ENCODE results near the gene BPIFB6. TPM values are rescaled to one million over a fixed set of nuclear protein-coding genes. Genes with fewer than 3 reads are reported as not detected.

Gene BPIFB6
- total and polyA plus RNA-seq, 2 donors (not counting 3 experiments of a cell fraction or from before 2014, with no cell fraction given), result not detected

DNA sequence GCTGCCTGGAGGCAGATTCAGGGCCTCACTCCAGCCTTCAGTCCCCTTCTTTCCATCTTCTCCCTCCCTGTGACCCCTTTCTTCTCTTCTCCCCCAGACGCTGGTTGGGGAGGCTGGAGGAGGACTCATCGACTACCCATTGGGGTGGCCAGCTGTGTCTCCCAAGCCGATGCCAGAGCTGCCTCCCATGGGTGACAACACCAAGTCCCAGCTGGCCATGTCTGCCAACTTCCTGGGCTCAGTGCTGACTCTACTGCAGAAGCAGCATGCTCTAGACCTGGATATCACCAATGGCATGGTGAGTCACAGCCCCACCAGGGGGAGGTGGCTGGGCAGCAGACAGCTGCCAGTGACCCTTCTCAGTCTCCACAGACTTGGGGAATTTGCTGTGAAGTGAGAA is 60.9 kb downstream of the BPIFB6 start:
- POLR2A ChIA-PET, result no interaction called here
- CTCF ChIA-PET, result no interaction called here
- Histone ChIP-seq H3K79me2 (ENCODE audit: control insufficient read depth, insufficient read depth, low read length) (no peaks in the 10 kb centered on the region), H3K9me3 (replicated peaks; ENCODE audit: control insufficient read depth, insufficient read depth, low read length) (no peaks in the 10 kb centered on the region), H3K9me1 (replicated peaks; ENCODE audit: control insufficient read depth, extremely low read depth, insufficient read depth, low read length) (no peaks in the 10 kb centered on the region), H3K27me3 (ENCODE audit: control insufficient read depth in 2 of 2, insufficient read depth in 2 of 2, low read length in 2 of 2) (no peaks in the 10 kb centered on the region), H3K4me3 (replicated peaks in 1 of 3; ENCODE audit: insufficient read depth in 1 of 3, low read depth in 1 of 3, low read length in 3 of 3) (no peak overlapping the region), H4K20me1 (replicated peaks; ENCODE audit: control insufficient read depth, extremely low read depth, insufficient read depth, low read length) (no peaks in the 10 kb centered on the region), H3K4me2 (ENCODE audit: insufficient read depth, low read length) (no peak overlapping the region), H3K36me3 (ENCODE audit: control insufficient read depth in 2 of 2, extremely low read depth in 1 of 2, insufficient read depth in 2 of 2, low read length in 2 of 2) (no peaks in the 10 kb centered on the region), H2AFZ (ENCODE audit: low read depth, low read length) (no peak overlapping the region), H3K4me1 (ENCODE audit: control insufficient read depth, extremely low read depth, insufficient read depth, low read length) (no peaks in the 10 kb centered on the region), H3K9ac (replicated peaks; ENCODE audit: extremely low read depth, insufficient read depth, low read length) (no peak overlapping the region), H3K27ac (ENCODE audit: insufficient read depth, low read depth, low read length) (no peak overlapping the region)
- DNase-seq (ENCODE audit: low read depth, low spot score) (no peak), FAIRE-seq (no peak)
- intact Hi-C loops (cut with micrococcal nuclease), result no loop called here
- no TSS peak for BruUV-seq (replicated peaks)
- TF ChIP-seq GATA2 (IDR thresholded peaks at IDR 0.05; ENCODE audit: insufficient read depth, insufficient read length, low read depth, low read length), result no peak
- TF ChIP-seq, protein P1, sequence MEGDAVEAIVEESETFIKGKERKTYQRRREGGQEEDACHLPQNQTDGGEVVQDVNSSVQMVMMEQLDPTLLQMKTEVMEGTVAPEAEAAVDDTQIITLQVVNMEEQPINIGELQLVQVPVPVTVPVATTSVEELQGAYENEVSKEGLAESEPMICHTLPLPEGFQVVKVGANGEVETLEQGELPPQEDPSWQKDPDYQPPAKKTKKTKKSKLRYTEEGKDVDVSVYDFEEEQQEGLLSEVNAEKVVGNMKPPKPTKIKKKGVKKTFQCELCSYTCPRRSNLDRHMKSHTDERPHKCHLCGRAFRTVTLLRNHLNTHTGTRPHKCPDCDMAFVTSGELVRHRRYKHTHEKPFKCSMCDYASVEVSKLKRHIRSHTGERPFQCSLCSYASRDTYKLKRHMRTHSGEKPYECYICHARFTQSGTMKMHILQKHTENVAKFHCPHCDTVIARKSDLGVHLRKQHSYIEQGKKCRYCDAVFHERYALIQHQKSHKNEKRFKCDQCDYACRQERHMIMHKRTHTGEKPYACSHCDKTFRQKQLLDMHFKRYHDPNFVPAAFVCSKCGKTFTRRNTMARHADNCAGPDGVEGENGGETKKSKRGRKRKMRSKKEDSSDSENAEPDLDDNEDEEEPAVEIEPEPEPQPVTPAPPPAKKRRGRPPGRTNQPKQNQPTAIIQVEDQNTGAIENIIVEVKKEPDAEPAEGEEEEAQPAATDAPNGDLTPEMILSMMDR (IDR thresholded peaks at IDR 0.05; ENCODE audit: extremely low read depth in 1 of 2, insufficient read depth in 1 of 2, low read depth in 1 of 2, low read length in 2 of 2), result no peak
- TF ChIP-seq POLR2A (IDR thresholded peaks at IDR 0.05; ENCODE audit: low read depth, low read length), result no peak
- dilution Hi-C loops (cut with MboI; ENCODE audit: extremely low pct_ligation_motif_present, low sequenced_read_pairs), result no loop called here

DNA sequence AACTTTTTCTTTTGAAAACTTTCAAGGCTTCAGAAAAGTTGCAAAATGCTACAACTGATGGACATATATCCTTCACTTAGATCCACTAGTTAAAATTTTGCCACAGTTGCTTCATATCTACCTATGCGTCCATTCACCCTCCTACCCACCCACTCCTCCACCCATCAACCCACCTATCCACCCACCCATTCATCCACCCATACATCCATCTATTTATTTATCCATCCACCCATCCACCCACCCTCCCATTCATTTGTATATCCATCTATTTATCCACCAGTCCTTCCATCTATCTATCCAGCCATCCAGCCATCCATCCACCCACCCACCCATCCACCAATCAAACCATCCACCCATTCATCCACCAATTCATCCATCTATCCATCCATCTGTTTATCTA is 61.6 kb downstream of the BPIFB6 start:
- Histone ChIP-seq H3K4me3 (replicated peaks in 1 of 3; ENCODE audit: insufficient read depth in 1 of 3, low read depth in 1 of 3, low read length in 3 of 3) (no peak overlapping the region), H3K27me3 (ENCODE audit: control insufficient read depth in 2 of 2, insufficient read depth in 2 of 2, low read length in 2 of 2) (no peaks in the 10 kb centered on the region), H3K79me2 (ENCODE audit: control insufficient read depth, insufficient read depth, low read length) (no peaks in the 10 kb centered on the region), H3K4me2 (ENCODE audit: insufficient read depth, low read length) (no peak overlapping the region), H3K4me1 (ENCODE audit: control insufficient read depth, extremely low read depth, insufficient read depth, low read length) (no peaks in the 10 kb centered on the region), H4K20me1 (replicated peaks; ENCODE audit: control insufficient read depth, extremely low read depth, insufficient read depth, low read length) (no peaks in the 10 kb centered on the region), H3K36me3 (ENCODE audit: control insufficient read depth in 2 of 2, extremely low read depth in 1 of 2, insufficient read depth in 2 of 2, low read length in 2 of 2) (no peaks in the 10 kb centered on the region), H3K27ac (ENCODE audit: insufficient read depth, low read depth, low read length) (no peak overlapping the region), H2AFZ (ENCODE audit: low read depth, low read length) (no peak overlapping the region), H3K9me3 (replicated peaks; ENCODE audit: control insufficient read depth, insufficient read depth, low read length) (no peaks in the 10 kb centered on the region), H3K9ac (replicated peaks; ENCODE audit: extremely low read depth, insufficient read depth, low read length) (no peak overlapping the region), H3K9me1 (replicated peaks; ENCODE audit: control insufficient read depth, extremely low read depth, insufficient read depth, low read length) (no peaks in the 10 kb centered on the region)
- BruUV-seq (replicated peaks), result no TSS peak
- TF ChIP-seq POLR2AphosphoS5 (IDR thresholded peaks at IDR 0.05; ENCODE audit: insufficient read depth, low read depth, low read length) (no peak), MYC (IDR thresholded peaks at IDR 0.05; ENCODE audit: low read depth, low read length) (no peak), POLR2A (IDR thresholded peaks at IDR 0.05; ENCODE audit: low read depth, low read length) (no peak), GATA2 (IDR thresholded peaks at IDR 0.05; ENCODE audit: insufficient read depth, insufficient read length, low read depth, low read length) (no peak)
- TF ChIP-seq, protein P2, sequence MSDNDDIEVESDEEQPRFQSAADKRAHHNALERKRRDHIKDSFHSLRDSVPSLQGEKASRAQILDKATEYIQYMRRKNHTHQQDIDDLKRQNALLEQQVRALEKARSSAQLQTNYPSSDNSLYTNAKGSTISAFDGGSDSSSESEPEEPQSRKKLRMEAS (IDR thresholded peaks at IDR 0.05; ENCODE audit: insufficient read depth, insufficient read length), result no peak
- intact Hi-C loops (cut with micrococcal nuclease) (no loop called here), dilution Hi-C loops (cut with MboI; ENCODE audit: extremely low pct_ligation_motif_present, low sequenced_read_pairs) (no loop called here)
- DNase-seq (ENCODE audit: low read depth, low spot score), result no peak
- FAIRE-seq, result no peak
- ChIA-PET CTCF (no interaction called here), POLR2A (no interaction called here)

Data from endothelial cell of umbilical vein (primary cell).